LNCAP (cell line): ENCODE results near the gene PPP4R2.

ENCODE experiments used
- TF ChIP-seq, protein P1 (sequence below): fragments of 450-650 bp; IDR thresholded peaks from 2 replicates; pipeline ENCODE4 v1.5.1; 2017; ENCODE audit warnings: mild to moderate bottlenecking

The PPP4R2 gene

DNA sequence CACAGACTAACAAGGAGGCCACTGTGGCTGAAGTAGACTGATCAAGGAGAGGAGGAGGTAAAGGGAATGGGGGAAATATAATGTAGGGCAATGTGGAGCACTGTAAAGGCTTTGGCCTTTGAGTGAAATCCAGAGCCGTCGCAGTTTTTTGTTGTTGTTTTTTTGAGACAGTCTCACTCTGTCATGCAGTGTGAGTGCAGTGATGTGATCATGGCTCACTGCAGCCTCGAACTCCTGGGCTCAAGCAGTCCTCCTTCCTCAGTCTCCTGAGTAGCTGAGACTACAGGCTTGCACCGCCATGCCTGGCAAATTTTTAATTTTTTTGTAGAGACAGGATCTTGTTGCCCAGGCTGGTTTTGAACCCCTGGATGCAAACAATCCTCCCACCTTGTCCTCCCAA, 32.2 kb downstream of the PPP4R2 start:
- TF ChIP-seq, protein P1, sequence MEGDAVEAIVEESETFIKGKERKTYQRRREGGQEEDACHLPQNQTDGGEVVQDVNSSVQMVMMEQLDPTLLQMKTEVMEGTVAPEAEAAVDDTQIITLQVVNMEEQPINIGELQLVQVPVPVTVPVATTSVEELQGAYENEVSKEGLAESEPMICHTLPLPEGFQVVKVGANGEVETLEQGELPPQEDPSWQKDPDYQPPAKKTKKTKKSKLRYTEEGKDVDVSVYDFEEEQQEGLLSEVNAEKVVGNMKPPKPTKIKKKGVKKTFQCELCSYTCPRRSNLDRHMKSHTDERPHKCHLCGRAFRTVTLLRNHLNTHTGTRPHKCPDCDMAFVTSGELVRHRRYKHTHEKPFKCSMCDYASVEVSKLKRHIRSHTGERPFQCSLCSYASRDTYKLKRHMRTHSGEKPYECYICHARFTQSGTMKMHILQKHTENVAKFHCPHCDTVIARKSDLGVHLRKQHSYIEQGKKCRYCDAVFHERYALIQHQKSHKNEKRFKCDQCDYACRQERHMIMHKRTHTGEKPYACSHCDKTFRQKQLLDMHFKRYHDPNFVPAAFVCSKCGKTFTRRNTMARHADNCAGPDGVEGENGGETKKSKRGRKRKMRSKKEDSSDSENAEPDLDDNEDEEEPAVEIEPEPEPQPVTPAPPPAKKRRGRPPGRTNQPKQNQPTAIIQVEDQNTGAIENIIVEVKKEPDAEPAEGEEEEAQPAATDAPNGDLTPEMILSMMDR, result no peak

DNA sequence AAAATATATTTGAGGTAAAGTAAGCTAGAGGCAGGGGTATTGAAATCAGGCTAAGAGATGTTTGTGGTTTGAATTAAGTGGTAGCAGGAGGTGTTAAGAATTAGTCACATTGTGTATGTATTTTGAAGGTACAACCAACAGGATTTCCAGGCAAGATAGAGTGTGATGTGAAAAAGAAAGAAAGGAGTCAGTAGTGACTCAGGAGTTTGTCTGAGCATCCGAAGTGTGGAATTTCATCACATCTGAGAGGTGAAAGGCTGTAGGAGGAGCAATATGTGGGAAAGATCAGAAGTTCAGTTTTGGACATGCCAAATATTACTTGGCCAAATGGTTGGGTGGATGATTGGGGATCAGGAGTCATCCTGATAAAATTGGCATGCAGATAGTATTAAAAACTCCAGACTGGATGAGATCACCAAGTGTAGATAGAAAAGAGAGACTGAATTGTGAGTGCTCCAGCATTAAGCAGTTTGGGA, 32.7 kb downstream of the PPP4R2 start:
- TF ChIP-seq, protein P1, result no peak

DNA sequence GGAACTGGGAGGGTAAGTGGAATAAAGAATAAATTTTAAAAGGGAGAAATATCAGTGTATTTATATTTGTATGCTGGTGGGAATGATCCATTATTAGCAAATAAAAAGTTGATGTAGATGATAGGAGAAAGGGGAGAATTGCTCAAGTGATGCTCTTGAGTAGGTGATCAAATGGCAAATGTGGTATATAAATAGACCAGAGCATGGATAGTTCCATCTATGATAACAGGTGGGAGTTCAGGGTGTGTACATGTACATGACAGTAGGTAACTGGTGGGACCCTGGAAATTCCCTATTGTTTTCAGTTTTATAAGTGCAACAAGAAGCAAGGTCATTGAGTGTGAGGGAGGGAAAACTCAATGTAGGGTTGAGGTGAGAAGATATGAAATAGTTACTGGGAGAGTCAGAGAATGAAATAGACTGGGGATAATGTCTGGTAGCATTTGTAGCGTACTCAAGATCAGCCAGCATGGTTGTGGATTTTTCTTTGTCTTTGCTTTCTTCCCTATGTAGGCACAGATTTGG, 33.5 kb downstream of the PPP4R2 start:
- TF ChIP-seq, protein P1, result no peak

DNA sequence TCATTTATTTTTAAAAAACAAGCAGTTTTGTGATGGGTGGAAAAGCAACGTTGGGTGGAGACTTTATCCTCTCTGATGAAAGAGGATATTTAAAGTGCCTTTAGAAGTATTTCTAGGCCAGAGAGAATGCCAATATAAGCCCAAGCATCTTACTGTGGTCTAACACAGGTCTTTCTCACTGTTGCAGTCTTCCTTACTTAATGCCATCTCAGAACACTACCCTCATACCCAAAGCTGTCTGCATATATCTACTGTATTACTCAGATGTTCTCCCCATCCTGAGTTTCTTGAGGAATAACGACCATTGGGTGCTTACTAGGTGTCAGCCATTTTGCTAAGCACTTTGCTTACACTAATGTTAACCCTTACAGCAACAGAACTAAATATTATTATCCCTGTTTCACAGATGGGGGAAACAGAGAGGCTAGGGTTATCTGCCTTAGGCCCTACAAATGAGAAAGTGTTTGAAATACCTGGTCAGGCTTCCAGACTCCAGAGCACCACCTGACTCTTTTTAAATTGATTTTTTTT, 35.0 kb downstream of the PPP4R2 start:
- TF ChIP-seq, protein P1, result no peak

- TF ChIP-seq, protein P1, result no peak
Observed at GRCh38 chr3:73036694-73037591, 40.3 kb downstream of the PPP4R2 start.

- TF ChIP-seq, protein P1, result no peak
Observed at GRCh38 chr3:73041537-73041936, 44.9 kb downstream of the PPP4R2 start.

DNA sequence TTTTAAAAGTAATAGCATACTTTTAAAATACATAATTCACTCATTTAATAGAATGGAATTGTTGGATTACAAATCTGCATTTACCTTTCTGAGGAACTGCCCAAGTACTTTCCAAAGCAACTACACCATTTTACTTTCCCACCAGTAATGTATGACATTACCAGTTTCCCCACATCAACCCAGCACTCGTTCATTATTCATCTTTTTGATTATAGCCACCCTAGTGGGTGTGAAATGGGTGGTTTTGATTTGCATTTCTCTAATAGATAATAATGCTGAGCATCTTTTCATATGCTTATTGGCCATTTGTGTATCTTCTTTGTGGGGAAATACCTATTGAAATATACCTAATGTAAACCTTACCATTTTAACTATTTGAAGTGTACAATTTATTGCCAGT, 46.8 kb downstream of the PPP4R2 start:
- TF ChIP-seq, protein P1, result no peak
